Stomach (tissue), 9 donors: Measurements from ENCODE around the gene LITAF. TPM values are rescaled to one million over a fixed set of nuclear protein-coding genes. Genes with fewer than 3 reads are reported as not detected.

Source experiments
- DNase-seq, 2 donors: peaks; one replicate each; pipeline versions ENCODE4 v3.0.0 to v3.0.0-alpha.2; 2013 to 2019
- H3K27ac ChIP-seq, 5 donors: fragments of 200-600 bp in 4 of 5; sonication (generic) in 4 of 5; one replicate each; pipeline ENCODE4 v1.5.1; 2013 to 2019; ENCODE audit warnings: mild to moderate bottlenecking in 1 of 5, moderate library complexity in 1 of 5
- H3K27me3 ChIP-seq, 3 donors: fragments of 200-600 bp; sonication (generic); one replicate each; pipeline ENCODE4 v1.5.1; 2017 to 2019; ENCODE audit warnings: mixed run types in 1 of 3
- H3K36me3 ChIP-seq, 4 donors: fragments of 200-600 bp; sonication (generic); 1 replicate in 3 of 4; 2 replicates in 1 of 4; pipeline ENCODE4 v1.5.1; 2016 to 2019
- H3K4me1 ChIP-seq, 4 donors: fragments of 200-600 bp; sonication (generic); one replicate each; pipeline ENCODE4 v1.5.1; 2016 to 2019
- H3K4me3 ChIP-seq, 4 donors: fragments of 200-600 bp; sonication (generic) in 3 of 4; one replicate each; pipeline ENCODE4 v1.5.1; 2016 to 2019; ENCODE audit warnings: mild to moderate bottlenecking in 1 of 4
- H3K9me3 ChIP-seq, 4 donors: fragments of 200-600 bp; sonication (generic); one replicate each; pipeline ENCODE4 v1.5.1; 2016 to 2019
- EP300 ChIP-seq: sonication (generic); formaldehyde crosslinking; IDR thresholded peaks from one replicate; pipeline ENCODE4 v1.6.1; 2017; ENCODE audit warnings: antibody characterized with exemption
- POLR2A ChIP-seq, 4 donors: fragments of 450-650 bp; IDR thresholded peaks; one replicate each; pipeline ENCODE4 v1.6.1; 2016; ENCODE audit warnings: antibody characterized with exemption in 4 of 4, control low read depth in 2 of 4, mild to moderate bottlenecking in 1 of 4, moderate library complexity in 1 of 4
- POLR2AphosphoS5 ChIP-seq, 3 donors: sonication (generic); formaldehyde crosslinking; IDR thresholded peaks; one replicate each; pipeline ENCODE4 v1.6.1; 2016; ENCODE audit warnings: antibody characterized with exemption in 3 of 3
- WGBS, 5 donors: extraction: QIAGEN DNeasy Blood & Tissue Kit in 3 of 5; methylation state at CpG; one replicate each; pipeline versions ENCODE4 v1.1.5 to v1.1.7; 2013 to 2018; 5-methylcytosine and 5-hydroxymethylcytosine counted together
- intact Hi-C: fragments of 100-400 bp; cut with DNase I; formaldehyde crosslinking; loops from one replicate; pipeline ENCODE4 v1.15.1; 2023; ENCODE audit warnings: low total_unique reads
- polyA plus RNA-seq, 3 donors: library from polyadenylated mRNA; stranded (reverse); fragments of 200-250 nt; gene quantifications; one replicate each; pipeline ENCODE4 v1.2.3, GENCODE V29; 2013
- total RNA-seq, 5 donors: library from RNA; depleted of rRNA; stranded (reverse); fragments of >200 nt; gene quantifications; one replicate each; pipeline versions ENCODE4 v1.1.0 to v1.2.3, GENCODE V29; 2014 to 2016
- TF ChIP-seq, protein P1 (sequence below), 7 experiments: fragments of 450-650 bp in 4 of 7; fragments of 200-600 bp in 3 of 7; sonication (generic) in 3 of 7; IDR thresholded peaks; one replicate each; pipeline ENCODE4 v1.5.1; 2016 to 2019; ENCODE audit warnings: antibody characterized with exemption in 7 of 7, control low read depth in 2 of 7, mild to moderate bottlenecking in 1 of 7
- donor health status: healthy with polysubstance abuse.
- donor health status: Bipolar disorder and iron deficiency.
- donor health status: healthy.

Gene LITAF
- total and polyA plus RNA-seq, 8 donors: 9.8 to 211 (median 60.2) TPM

- Histone ChIP-seq H3K27me3 (no peaks in the 10 kb centered on the region), H3K36me3 (no peaks in the 10 kb centered on the region), H3K9me3 (no peaks in the 10 kb centered on the region), H3K4me1 (peaks cover 7 to 42% (median 18%) of the 10 kb centered on the region in 4 donors), H3K27ac (peak overlapping the region in 2 of 5 donors; percentile 70 to 77), H3K4me3 (no peak overlapping the region)
- TF ChIP-seq, protein P1, sequence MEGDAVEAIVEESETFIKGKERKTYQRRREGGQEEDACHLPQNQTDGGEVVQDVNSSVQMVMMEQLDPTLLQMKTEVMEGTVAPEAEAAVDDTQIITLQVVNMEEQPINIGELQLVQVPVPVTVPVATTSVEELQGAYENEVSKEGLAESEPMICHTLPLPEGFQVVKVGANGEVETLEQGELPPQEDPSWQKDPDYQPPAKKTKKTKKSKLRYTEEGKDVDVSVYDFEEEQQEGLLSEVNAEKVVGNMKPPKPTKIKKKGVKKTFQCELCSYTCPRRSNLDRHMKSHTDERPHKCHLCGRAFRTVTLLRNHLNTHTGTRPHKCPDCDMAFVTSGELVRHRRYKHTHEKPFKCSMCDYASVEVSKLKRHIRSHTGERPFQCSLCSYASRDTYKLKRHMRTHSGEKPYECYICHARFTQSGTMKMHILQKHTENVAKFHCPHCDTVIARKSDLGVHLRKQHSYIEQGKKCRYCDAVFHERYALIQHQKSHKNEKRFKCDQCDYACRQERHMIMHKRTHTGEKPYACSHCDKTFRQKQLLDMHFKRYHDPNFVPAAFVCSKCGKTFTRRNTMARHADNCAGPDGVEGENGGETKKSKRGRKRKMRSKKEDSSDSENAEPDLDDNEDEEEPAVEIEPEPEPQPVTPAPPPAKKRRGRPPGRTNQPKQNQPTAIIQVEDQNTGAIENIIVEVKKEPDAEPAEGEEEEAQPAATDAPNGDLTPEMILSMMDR (IDR thresholded peaks at IDR 0.05): no peak
- TF ChIP-seq EP300 (no peak), POLR2A (IDR thresholded peaks at IDR 0.05) (no peak), POLR2AphosphoS5 (IDR thresholded peaks at IDR 0.05) (no peak)
- 95 to 97% (median 96%) methylated on average over 14 to 16 of the region's 16 CpGs for WGBS, 5 donors
- DNase-seq: no peak
- intact Hi-C loops: no loop called here
Observed at GRCh38 chr16:11626657-11627291, 40.1 kb upstream of the LITAF start.

DNA sequence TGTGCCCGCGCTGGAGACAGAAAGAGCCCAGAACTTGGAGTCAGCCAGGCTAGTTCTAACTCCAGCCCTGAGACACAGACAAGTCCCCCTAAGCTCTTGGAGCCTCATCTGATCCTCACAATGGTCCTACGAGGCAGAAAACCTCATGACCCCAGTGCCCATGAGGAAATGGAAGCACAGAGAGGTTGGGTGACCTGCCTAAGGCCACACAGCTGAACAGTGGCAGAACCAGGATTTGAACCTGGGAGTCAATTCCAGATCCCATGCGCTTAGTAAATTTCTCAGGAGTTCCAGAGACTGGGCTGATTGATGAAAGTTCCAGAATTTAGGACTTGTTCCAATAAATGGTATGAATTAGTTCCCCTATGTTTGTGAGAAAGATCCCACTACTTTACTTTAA lies 39.0 kb upstream of the LITAF start:
- DNase-seq: no peak
- H3K27ac ChIP-seq: peak overlapping the region in 2 of 5 donors; percentile 70 to 75
- no peaks in the 10 kb centered on the region for H3K9me3 ChIP-seq
- H3K27me3 ChIP-seq: no peaks in the 10 kb centered on the region
- no peaks in the 10 kb centered on the region for H3K36me3 ChIP-seq
- intact Hi-C loops: no loop called here
- peaks cover 7 to 50% (median 23%) of the 10 kb centered on the region in 4 donors for H3K4me1 ChIP-seq
- H3K4me3 ChIP-seq: no peak overlapping the region
- no peak for TF ChIP-seq EP300
- TF ChIP-seq, protein P1 (IDR thresholded peaks at IDR 0.05): no peak
- no peak for TF ChIP-seq POLR2AphosphoS5 (IDR thresholded peaks at IDR 0.05)
- TF ChIP-seq POLR2A (IDR thresholded peaks at IDR 0.05): no peak
- WGBS, 5 donors: 80 to 88% (median 85%) methylated on average over 4 of the region's 4 CpGs

DNA sequence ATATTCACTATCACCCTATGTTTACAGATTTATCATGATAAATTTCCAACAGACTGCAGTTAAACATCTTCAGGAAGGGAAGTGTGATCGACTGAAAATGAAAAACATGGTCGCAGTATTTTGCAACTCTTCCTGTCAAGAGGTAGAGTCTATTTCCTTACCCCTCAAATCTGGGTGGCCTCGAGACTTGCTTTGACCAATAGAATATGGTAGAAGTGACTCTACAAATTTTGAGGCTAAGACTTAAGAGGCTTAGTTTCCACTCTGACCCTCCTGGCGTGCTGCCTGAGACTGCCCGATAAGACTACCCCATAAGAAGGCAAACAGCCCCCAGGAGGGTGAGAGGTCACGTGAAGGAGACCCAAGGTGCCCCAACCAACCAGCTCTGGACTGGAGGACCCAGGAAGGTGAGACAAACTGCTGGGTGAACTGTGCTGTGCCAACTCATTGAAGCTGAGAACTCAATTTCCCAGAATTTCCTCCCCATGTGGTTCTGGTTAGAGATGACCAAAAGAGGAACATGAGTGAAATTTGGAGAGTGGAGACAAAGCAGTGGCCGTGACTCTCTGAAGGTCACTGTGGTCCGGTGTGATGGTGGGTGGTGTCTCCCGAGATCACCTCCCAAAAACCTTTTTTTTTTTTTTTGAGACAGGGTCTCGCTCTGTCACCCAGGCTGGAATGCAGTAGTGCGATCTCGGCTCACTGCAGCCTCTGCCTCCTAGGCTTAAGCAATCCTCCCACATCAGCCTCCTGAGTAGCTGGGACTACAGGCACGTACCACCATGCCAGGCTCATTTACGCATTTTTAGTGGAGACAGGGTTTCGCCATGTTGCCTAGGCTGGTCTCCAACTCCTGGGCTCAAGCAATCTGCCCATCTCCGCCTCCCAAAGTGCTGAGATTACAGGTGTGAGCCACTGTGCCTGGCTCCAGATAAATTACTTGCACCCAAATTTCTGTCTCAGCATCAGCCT lies 38.2 kb upstream of the LITAF start:
- 77 to 83% (median 81%) methylated on average over 16 of the region's 16 CpGs for WGBS, 5 donors
- peak in 1 of 2 donors; percentile 24 for DNase-seq
- TF ChIP-seq POLR2A (IDR thresholded peaks at IDR 0.05): no peak
- TF ChIP-seq, protein P1 (IDR thresholded peaks at IDR 0.05): no peak
- no peak for TF ChIP-seq EP300
- no peak for TF ChIP-seq POLR2AphosphoS5 (IDR thresholded peaks at IDR 0.05)
- Histone ChIP-seq H3K27me3 (no peaks in the 10 kb centered on the region), H3K9me3 (no peaks in the 10 kb centered on the region), H3K4me3 (no peak overlapping the region), H3K36me3 (no peaks in the 10 kb centered on the region), H3K4me1 (peaks cover 7 to 47% (median 22%) of the 10 kb centered on the region in 4 donors), H3K27ac (peak overlapping the region in 4 of 5 donors; percentile 33 to 75 (median 56))
- intact Hi-C loops: no loop called here

DNA sequence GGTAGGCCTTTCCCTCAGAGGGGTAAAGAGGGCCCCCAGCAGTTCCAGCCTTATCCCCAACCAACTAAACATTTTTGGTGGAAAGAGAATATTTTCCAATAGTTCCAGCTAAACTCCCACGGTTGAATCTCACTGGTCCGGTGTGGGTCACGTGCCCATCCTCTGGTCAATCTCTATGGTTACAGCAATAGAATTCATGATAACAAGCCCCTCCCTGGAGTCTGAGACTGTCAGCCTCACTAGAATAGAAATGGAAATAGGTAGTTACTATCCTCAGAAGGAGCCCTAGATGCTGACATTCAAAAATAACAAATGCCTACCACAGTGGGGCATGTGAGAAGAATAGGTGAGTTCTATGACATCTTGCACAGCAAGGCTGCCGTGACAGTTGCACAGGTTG lies 37.5 kb upstream of the LITAF start:
- no peaks in the 10 kb centered on the region for H3K36me3 ChIP-seq
- no peaks in the 10 kb centered on the region for H3K9me3 ChIP-seq
- intact Hi-C loops: no loop called here
- 90 to 95% (median 93%) methylated on average over 4 of the region's 4 CpGs for WGBS, 5 donors
- no peaks in the 10 kb centered on the region for H3K27me3 ChIP-seq
- DNase-seq: no peak
- TF ChIP-seq, protein P1 (IDR thresholded peaks at IDR 0.05): no peak
- TF ChIP-seq POLR2AphosphoS5 (IDR thresholded peaks at IDR 0.05) (no peak), POLR2A (IDR thresholded peaks at IDR 0.05) (no peak), EP300 (no peak)
- peak overlapping the region in 2 of 5 donors; percentile 70 to 75 for H3K27ac ChIP-seq
- H3K4me1 ChIP-seq: peaks cover 7 to 47% (median 17%) of the 10 kb centered on the region in 4 donors
- no peak overlapping the region for H3K4me3 ChIP-seq
